HEK293 (cell line): ENCODE measurements around the gene ANXA1.

Experiments used
- CTCF ChIA-PET: fragments of 350-600 bp; formaldehyde crosslinking; extraction: SDS; loops from one replicate; lab custom pipeline; 2021; ENCODE audit warnings: antibody characterized with exemption; lab: Yijun Ruan, JAX
- POLR2A ChIA-PET: fragments of 300-600 bp; formaldehyde crosslinking; extraction: SDS; loops from one replicate; lab custom pipeline; 2020; ENCODE audit warnings: antibody characterized with exemption, inconsistent platforms; lab: Yijun Ruan, JAX
- H3K27ac ChIP-seq: fragments of 200-500 bp; sonication (Bioruptor generic); 2 replicates; pipeline ENCODE4 v1.5.1; 2014; ENCODE audit warnings: low read depth, low read length, control low read depth, inconsistent platforms; ENCODE audit errors: extremely low read depth
- H3K36me3 ChIP-seq, 2 experiments: fragments of 200-500 bp in 1 of 2; sonication (Bioruptor generic) in 1 of 2; 1 replicate in 1 of 2; 2 replicates in 1 of 2; pipeline ENCODE4 v1.5.1; 2014 to 2017; ENCODE audit warnings: inconsistent platforms in 2 of 2, low read length in 2 of 2; ENCODE audit not compliant: control insufficient read depth in 2 of 2, insufficient read depth in 1 of 2
- H3K4me1 ChIP-seq: fragments of 200-500 bp; sonication (Bioruptor generic); 2 replicates; pipeline ENCODE4 v1.5.1; 2014; ENCODE audit warnings: mild to moderate bottlenecking, low read length, inconsistent platforms; ENCODE audit not compliant: control insufficient read depth, insufficient read depth
- H3K4me3 ChIP-seq: 2 replicates; pipeline ENCODE4 v1.5.1; 2011; ENCODE audit warnings: low read depth, mild to moderate bottlenecking, control low read depth, low read length, moderate library complexity
- H3K9me3 ChIP-seq: fragments of 200-500 bp; sonication (Bioruptor generic); 2 replicates; pipeline ENCODE4 v1.5.1; 2014; ENCODE audit warnings: low read depth, low read length, inconsistent platforms; ENCODE audit not compliant: control insufficient read depth, insufficient read depth
- BCL11A ChIP-seq: fragments of 450-650 bp; formaldehyde crosslinking; IDR thresholded peaks from 2 replicates; pipeline ENCODE4 v1.5.1; 2016; ENCODE audit warnings: low read depth, missing biosample characterization, missing genetic modification characterization
- BCL6B ChIP-seq: fragments of 450-650 bp; formaldehyde crosslinking; IDR thresholded peaks from 2 replicates; pipeline ENCODE4 v1.5.1; 2017; ENCODE audit warnings: missing biosample characterization, missing genetic modification characterization
- ELK4 ChIP-seq: IDR thresholded peaks from 2 replicates; pipeline ENCODE4 v1.6.1; 2011; ENCODE audit warnings: mild to moderate bottlenecking, low read depth, low read length, borderline replicate concordance
- FEZF1 ChIP-seq: fragments of 450-650 bp; formaldehyde crosslinking; IDR thresholded peaks from 2 replicates; pipeline ENCODE4 v1.5.1; 2016; ENCODE audit warnings: missing biosample characterization, missing genetic modification characterization
- GLIS1 ChIP-seq: fragments of 450-650 bp; formaldehyde crosslinking; IDR thresholded peaks from 2 replicates; pipeline ENCODE4 v1.5.1; 2016; ENCODE audit warnings: missing biosample characterization, missing genetic modification characterization
- HOXC10 ChIP-seq: sonication (generic); formaldehyde crosslinking; IDR thresholded peaks from 2 replicates; pipeline ENCODE4 v1.8.1; 2023; ENCODE audit warnings: mild to moderate bottlenecking, missing genetic modification reagents
- MEIS1 ChIP-seq: sonication (generic); formaldehyde crosslinking; IDR thresholded peaks from 2 replicates; pipeline ENCODE4 v1.8.1; 2022; ENCODE audit warnings: missing genetic modification reagents, mild to moderate bottlenecking, borderline replicate concordance
- MYNN ChIP-seq: fragments of 450-650 bp; formaldehyde crosslinking; IDR thresholded peaks from 2 replicates; pipeline ENCODE4 v1.5.1; 2016; ENCODE audit warnings: missing biosample characterization, missing genetic modification characterization, borderline replicate concordance
- MZF1 ChIP-seq: fragments of 450-650 bp; formaldehyde crosslinking; IDR thresholded peaks from 2 replicates; pipeline ENCODE4 v1.5.1; 2017; ENCODE audit warnings: missing biosample characterization, missing genetic modification characterization, borderline replicate concordance
- OVOL3 ChIP-seq: fragments of 450-650 bp; formaldehyde crosslinking; IDR thresholded peaks from 2 replicates; pipeline ENCODE4 v1.5.1; 2016; ENCODE audit warnings: missing biosample characterization, missing genetic modification characterization
- PATZ1 ChIP-seq: fragments of 450-650 bp; formaldehyde crosslinking; IDR thresholded peaks from 2 replicates; pipeline ENCODE4 v1.5.1; 2016; ENCODE audit warnings: missing biosample characterization, missing genetic modification characterization
- PRDM1 ChIP-seq: fragments of 450-650 bp; formaldehyde crosslinking; IDR thresholded peaks from 2 replicates; pipeline ENCODE4; 2016; ENCODE audit warnings: missing biosample characterization, missing genetic modification characterization
- ZFP41 ChIP-seq: fragments of 450-650 bp; formaldehyde crosslinking; IDR thresholded peaks from 2 replicates; pipeline ENCODE4 v1.5.1; 2016; ENCODE audit warnings: missing biosample characterization, missing genetic modification characterization, borderline replicate concordance
- ZNF157 ChIP-seq: fragments of 450-650 bp; formaldehyde crosslinking; IDR thresholded peaks from 2 replicates; pipeline ENCODE4 v1.5.1; 2016; ENCODE audit warnings: missing biosample characterization, missing genetic modification characterization
- ZNF169 ChIP-seq: fragments of 450-650 bp; formaldehyde crosslinking; IDR thresholded peaks from 2 replicates; pipeline ENCODE4 v1.5.1; 2016; ENCODE audit warnings: missing biosample characterization, missing genetic modification characterization
- ZNF311 ChIP-seq: fragments of 450-650 bp; formaldehyde crosslinking; IDR thresholded peaks from 2 replicates; pipeline ENCODE4 v1.5.1; 2017; ENCODE audit warnings: missing biosample characterization, missing genetic modification characterization, borderline replicate concordance
- ZNF354C ChIP-seq: fragments of 450-650 bp; formaldehyde crosslinking; IDR thresholded peaks from 2 replicates; pipeline ENCODE4 v1.5.1; 2016; ENCODE audit warnings: missing biosample characterization, missing genetic modification characterization, low read depth, borderline replicate concordance
- ZNF391 ChIP-seq: fragments of 450-650 bp; formaldehyde crosslinking; IDR thresholded peaks from 2 replicates; pipeline ENCODE4 v1.5.1; 2016; ENCODE audit warnings: low read depth, missing biosample characterization, missing genetic modification characterization, borderline replicate concordance
- ZNF433 ChIP-seq: fragments of 450-650 bp; formaldehyde crosslinking; IDR thresholded peaks from 2 replicates; pipeline ENCODE4 v1.5.1; 2016; ENCODE audit warnings: missing biosample characterization, missing genetic modification characterization, low read depth
- ZNF510 ChIP-seq: fragments of 450-650 bp; formaldehyde crosslinking; IDR thresholded peaks from 2 replicates; pipeline ENCODE4 v1.5.1; 2018; ENCODE audit warnings: mild to moderate bottlenecking, missing genetic modification characterization, missing biosample characterization; ENCODE audit not compliant: insufficient replicate concordance
- ZNF580 ChIP-seq: fragments of 450-650 bp; formaldehyde crosslinking; IDR thresholded peaks from 2 replicates; pipeline ENCODE4 v1.5.1; 2016; ENCODE audit warnings: missing biosample characterization, missing genetic modification characterization
- ZNF768 ChIP-seq: fragments of 450-650 bp; formaldehyde crosslinking; IDR thresholded peaks from 2 replicates; pipeline ENCODE4 v1.5.1; 2018; ENCODE audit warnings: missing biosample characterization, mild to moderate bottlenecking, missing genetic modification characterization
- ZNF837 ChIP-seq: fragments of 450-650 bp; formaldehyde crosslinking; IDR thresholded peaks from 2 replicates; pipeline ENCODE4 v1.5.1; 2016; ENCODE audit warnings: missing biosample characterization, missing genetic modification characterization
- TF ChIP-seq, protein P1 (sequence below): fragments of 450-650 bp; formaldehyde crosslinking; IDR thresholded peaks from 2 replicates; pipeline ENCODE4 v1.5.1; 2017; ENCODE audit warnings: missing biosample characterization, missing genetic modification characterization

ANXA1 gene

GRCh38 chr9:73213300-73213699 is 61.6 kb downstream of the ANXA1 start:
- POLR2A ChIA-PET = no interaction called here
- no peaks in the 10 kb centered on the region for H3K36me3 ChIP-seq
- H3K9me3 ChIP-seq = no peaks in the 10 kb centered on the region
- CTCF ChIA-PET = interaction anchor here (0.6 to 1.0 kb wide), 2 partner anchors 11 to 56 kb away, joined by 3 read pairs; no protein-coding TSS in a partner anchor
- no peak overlapping the region for H3K27ac ChIP-seq
- H3K4me1 ChIP-seq = no peaks in the 10 kb centered on the region
- TF ChIP-seq, protein P1, sequence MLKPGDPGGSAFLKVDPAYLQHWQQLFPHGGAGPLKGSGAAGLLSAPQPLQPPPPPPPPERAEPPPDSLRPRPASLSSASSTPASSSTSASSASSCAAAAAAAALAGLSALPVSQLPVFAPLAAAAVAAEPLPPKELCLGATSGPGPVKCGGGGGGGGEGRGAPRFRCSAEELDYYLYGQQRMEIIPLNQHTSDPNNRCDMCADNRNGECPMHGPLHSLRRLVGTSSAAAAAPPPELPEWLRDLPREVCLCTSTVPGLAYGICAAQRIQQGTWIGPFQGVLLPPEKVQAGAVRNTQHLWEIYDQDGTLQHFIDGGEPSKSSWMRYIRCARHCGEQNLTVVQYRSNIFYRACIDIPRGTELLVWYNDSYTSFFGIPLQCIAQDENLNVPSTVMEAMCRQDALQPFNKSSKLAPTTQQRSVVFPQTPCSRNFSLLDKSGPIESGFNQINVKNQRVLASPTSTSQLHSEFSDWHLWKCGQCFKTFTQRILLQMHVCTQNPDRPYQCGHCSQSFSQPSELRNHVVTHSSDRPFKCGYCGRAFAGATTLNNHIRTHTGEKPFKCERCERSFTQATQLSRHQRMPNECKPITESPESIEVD = no peak
- TF ChIP-seq ZNF391 (tag by site-specific recombination) = no peak
- no peak for TF ChIP-seq FEZF1 (tag by site-specific recombination)
- TF ChIP-seq ZNF311 (tag by site-specific recombination) = no peak
- no peak for TF ChIP-seq MEIS1 (CRISPR knock-in tag)
- no peak for TF ChIP-seq ZFP41 (tag by site-specific recombination)
- TF ChIP-seq ZNF768 (tag by site-specific recombination) = no peak
- no peak for TF ChIP-seq MYNN (tag by site-specific recombination)
- TF ChIP-seq GLIS1 (tag by site-specific recombination) = no peak
- TF ChIP-seq ZNF157 (tag by site-specific recombination) = no peak
- no peak for TF ChIP-seq BCL11A (tag by site-specific recombination)
- no peak for TF ChIP-seq ZNF354C
- TF ChIP-seq OVOL3 (tag by site-specific recombination) = no peak
- TF ChIP-seq ZNF837 (tag by site-specific recombination) = no peak
- no peak overlapping the region for H3K4me3 ChIP-seq

- Histone ChIP-seq H3K36me3 (no peaks in the 10 kb centered on the region), H3K9me3 (no peaks in the 10 kb centered on the region), H3K4me1 (no peaks in the 10 kb centered on the region), H3K27ac (no peak overlapping the region), H3K4me3 (no peak overlapping the region)
- no peak for TF ChIP-seq ELK4
- TF ChIP-seq ZNF169 = no peak
- TF ChIP-seq BCL6B (tag by site-specific recombination) = no peak
- TF ChIP-seq ZNF510 (tag by site-specific recombination) = no peak
- TF ChIP-seq PRDM1 (tag by site-specific recombination) = no peak
- TF ChIP-seq PATZ1 (tag by site-specific recombination) = no peak
- no peak for TF ChIP-seq HOXC10 (CRISPR knock-in tag)
- TF ChIP-seq ZNF433 (tag by site-specific recombination) = no peak
- no peak for TF ChIP-seq ZNF580 (tag by site-specific recombination)
- TF ChIP-seq MZF1 (tag by site-specific recombination) = no peak
- POLR2A ChIA-PET = no interaction called here
- CTCF ChIA-PET = interaction anchor here (0.7 to 1.2 kb wide), 2 partner anchors 13 to 15 kb away, joined by 5 to 8 read pairs; no protein-coding TSS in a partner anchor
Observed at GRCh38 chr9:73215249-73215648, 63.6 kb downstream of the ANXA1 start.
